ENCODE results near the gene IRF5. TPM values are rescaled to one million over a fixed set of nuclear protein-coding genes. Genes with fewer than 3 reads are reported as not detected.

Gene IRF5
- total RNA-seq, 2 donors from 2014 or later, result 6.0 to 10.6 TPM

- 83% methylated on average over 12 of the region's 12 CpGs for WGBS
- Histone ChIP-seq H3K27ac (no peak overlapping the region), H3K36me3 (no peaks in the 10 kb centered on the region), H3K4me3 (no peak overlapping the region), H3K9me3 (no peaks in the 10 kb centered on the region), H3K27me3 (replicated peaks; ENCODE audit: insufficient read depth) (no peaks in the 10 kb centered on the region), H3K4me1 (replicated peaks) (no peaks in the 10 kb centered on the region)
- intact Hi-C loops (cut with DNase I), result no loop called here
- no peak for DNase-seq (ENCODE audit: low spot score)
- TF ChIP-seq POLR2AphosphoS5 (IDR thresholded peaks at IDR 0.05), result no peak
- TF ChIP-seq CTCF (IDR thresholded peaks at IDR 0.05), result no peak
- no peak for TF ChIP-seq POLR2A (IDR thresholded peaks at IDR 0.05)
Measured at GRCh38 chr7:128902761-128903585, 34.8 kb upstream of the IRF5 start.

GRCh38 chr7:128903621-128904361, 33.9 kb upstream of the IRF5 start:
- Histone ChIP-seq H3K4me3 (no peak overlapping the region), H3K27me3 (replicated peaks; ENCODE audit: insufficient read depth) (no peaks in the 10 kb centered on the region), H3K9me3 (no peaks in the 10 kb centered on the region), H3K36me3 (no peaks in the 10 kb centered on the region), H3K27ac (no peak overlapping the region), H3K4me1 (replicated peaks) (no peaks in the 10 kb centered on the region)
- intact Hi-C loops (cut with DNase I), result loop anchor here (2.0 kb wide), 1 partner anchor 187 kb away; no protein-coding TSS in a partner anchor
- no peak for DNase-seq (ENCODE audit: low spot score)
- WGBS, result 87% methylated on average over 9 of the region's 14 CpGs
- no peak for TF ChIP-seq POLR2A (IDR thresholded peaks at IDR 0.05)

- no peak overlapping the region for H3K27ac ChIP-seq
- no peak overlapping the region for H3K4me3 ChIP-seq
- intact Hi-C loops (cut with DNase I), result loop anchor here (2.0 kb wide), 1 partner anchor 186 kb away; no protein-coding TSS in a partner anchor
- DNase-seq (ENCODE audit: low spot score), result no peak
- no peak for TF ChIP-seq POLR2AphosphoS5 (IDR thresholded peaks at IDR 0.05)
- TF ChIP-seq CTCF (IDR thresholded peaks at IDR 0.05), result peak; percentile 43 to 79 (median 67)
- H3K4me1 ChIP-seq (replicated peaks), result no peaks in the 10 kb centered on the region
- no peaks in the 10 kb centered on the region for H3K36me3 ChIP-seq
- no peaks in the 10 kb centered on the region for H3K9me3 ChIP-seq
- no peaks in the 10 kb centered on the region for H3K27me3 ChIP-seq (replicated peaks; ENCODE audit: insufficient read depth)
- 42% methylated on average over 8 of the region's 8 CpGs for WGBS
Measured at GRCh38 chr7:128904381-128905197, 33.1 kb upstream of the IRF5 start.

DNA sequence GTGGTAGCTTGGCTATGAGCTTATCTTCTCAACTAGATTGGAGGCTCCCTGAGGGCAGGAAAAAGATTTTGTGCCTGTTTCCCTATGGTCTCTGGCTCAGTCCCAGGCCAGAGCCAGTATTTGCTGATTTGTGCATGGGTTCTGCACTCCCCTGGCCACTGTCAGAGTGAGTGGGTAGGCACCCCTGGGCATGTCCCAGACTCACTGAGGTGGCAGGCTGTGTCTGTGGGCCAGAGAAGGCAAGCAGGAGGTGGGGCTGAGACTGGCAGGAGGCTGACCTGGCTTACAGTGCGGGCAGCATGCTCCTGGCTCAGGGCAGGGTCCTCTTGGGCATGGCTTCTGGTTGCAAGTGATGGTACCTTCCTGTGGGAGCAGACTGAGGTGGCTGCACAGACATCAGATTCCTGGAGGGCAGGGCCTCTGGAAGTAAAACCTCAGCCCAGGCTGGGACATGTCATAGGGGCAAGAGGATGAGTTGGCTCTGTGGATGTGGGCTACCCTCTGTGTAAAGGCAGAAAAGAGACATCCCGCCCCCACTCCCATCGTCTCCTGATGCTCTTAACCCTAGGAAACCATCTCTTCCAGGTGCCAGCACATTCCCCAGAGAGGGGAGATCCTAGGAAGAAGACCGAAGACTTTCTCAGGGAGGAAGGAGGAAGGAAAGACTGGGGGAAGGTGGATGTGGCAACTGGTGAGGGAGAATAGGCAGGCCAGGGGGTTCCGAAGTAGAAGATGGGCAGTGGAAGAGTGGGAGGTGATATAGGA, 31.5 kb upstream of the IRF5 start:
- Histone ChIP-seq H3K27ac (no peak overlapping the region), H3K36me3 (no peaks in the 10 kb centered on the region), H3K4me3 (no peak overlapping the region), H3K27me3 (replicated peaks; ENCODE audit: insufficient read depth) (peaks cover 3% of the 10 kb centered on the region), H3K4me1 (replicated peaks) (no peaks in the 10 kb centered on the region), H3K9me3 (no peaks in the 10 kb centered on the region)
- 93% methylated on average over 5 of the region's 5 CpGs for WGBS
- intact Hi-C loops (cut with DNase I), result no loop called here
- TF ChIP-seq POLR2AphosphoS5 (IDR thresholded peaks at IDR 0.05), result no peak
- no peak for TF ChIP-seq CTCF (IDR thresholded peaks at IDR 0.05)
- DNase-seq (ENCODE audit: low spot score), result no peak
